K562 (cell line): ENCODE measurements around the gene C6orf47. TPM values are rescaled to one million over a fixed set of nuclear protein-coding genes. Genes with fewer than 3 reads are reported as not detected.

Source experiments
- ARID3B ChIP-seq: fragments of 250-450 bp; sonication (Bioruptor Pico); IDR thresholded peaks from 2 replicates; pipeline ENCODE4 v1.4.0; 2020; ENCODE audit warnings: borderline replicate concordance
- CBFA2T3 ChIP-seq: fragments of 450-650 bp; IDR thresholded peaks from 2 replicates; pipeline ENCODE4 v1.6.1; 2017
- E4F1 ChIP-seq: fragments of 250-450 bp; sonication (Bioruptor Pico); IDR thresholded peaks from 2 replicates; pipeline ENCODE4 v1.5.0; 2021; ENCODE audit warnings: mild to moderate bottlenecking, borderline replicate concordance
- FIP1L1 ChIP-seq: fragments of 200-400 bp; formaldehyde crosslinking; IDR thresholded peaks from 2 replicates; pipeline ENCODE4 v1.6.1; 2018; ENCODE audit warnings: mild to moderate bottlenecking, low read depth, low read length; ENCODE audit not compliant: poor library complexity, severe bottlenecking
- MAZ ChIP-seq, 2 experiments: fragments of 450-650 bp in 1 of 2; sonication (generic) in 1 of 2; formaldehyde crosslinking; IDR thresholded peaks in 1 of 2; conservative IDR thresholded peaks in 1 of 2; 2 replicates each; pipeline versions ENCODE4 v1.4.0 to v1.5.0; 2020; ENCODE audit warnings: mild to moderate bottlenecking in 1 of 2, missing genetic modification reagents in 1 of 2
- MCM7 ChIP-seq, 2 experiments: fragments of 450-650 bp; IDR thresholded peaks; 2 replicates each; pipeline ENCODE4 v1.6.1; 2016 to 2018
- NFIX ChIP-seq: fragments of 250-450 bp; sonication (Bioruptor Pico); IDR thresholded peaks from 2 replicates; pipeline ENCODE4 v1.4.0; 2020; ENCODE audit warnings: low read depth, mild to moderate bottlenecking, moderate library complexity
- NR4A1 ChIP-seq, 2 experiments: fragments of 250-450 bp in 1 of 2; fragments of 450-650 bp in 1 of 2; sonication (Bioruptor Pico) in 1 of 2; IDR thresholded peaks; 2 replicates each; pipeline versions ENCODE4 v1.4.0 to v1.6.1; 2016 to 2020; ENCODE audit warnings: mild to moderate bottlenecking in 2 of 2, missing compliant biosample characterization in 1 of 2, missing genetic modification characterization in 1 of 2, moderate library complexity in 1 of 2
- SMARCC2 ChIP-seq: fragments of 450-650 bp; IDR thresholded peaks from 2 replicates; pipeline ENCODE4 v1.6.1; 2017; ENCODE audit warnings: antibody characterized with exemption, moderate library complexity, mild to moderate bottlenecking, low read depth
- TCF15 ChIP-seq: fragments of 250-450 bp; sonication (Bioruptor Pico); IDR thresholded peaks from 2 replicates; pipeline ENCODE4 v1.8.0; 2022; ENCODE audit warnings: moderate library complexity, mild to moderate bottlenecking, inconsistent platforms
- THRB ChIP-seq: fragments of 450-650 bp; formaldehyde crosslinking; conservative IDR thresholded peaks from 2 replicates; pipeline ENCODE4 v1.4.0; 2022; ENCODE audit warnings: mild to moderate bottlenecking, missing genetic modification characterization
- ZBTB12 ChIP-seq: fragments of 250-450 bp; sonication (Bioruptor Pico); IDR thresholded peaks from 2 replicates; pipeline ENCODE4 v1.4.0; 2020
- ZFP91 ChIP-seq: sonication (generic); formaldehyde crosslinking; IDR thresholded peaks from 2 replicates; pipeline ENCODE4 v1.8.0; 2022; ENCODE audit warnings: mild to moderate bottlenecking, missing genetic modification reagents
- ZNF445 ChIP-seq: fragments of 250-450 bp; sonication (Bioruptor Pico); IDR thresholded peaks from 2 replicates; pipeline ENCODE4 v1.4.0; 2020; ENCODE audit warnings: low read depth, mild to moderate bottlenecking, moderate library complexity
- polyA plus RNA-seq, 8 experiments: library from polyadenylated mRNA; depleted of rRNA in 4 of 8; stranded (reverse) in 5 of 8; unstranded in 3 of 8; fragments of >200 nt; fragmentation: Nextera tagmentation in 2 of 8; fragmentation: Illumina TruSeq in 1 of 8; extraction: Ambion mirVana in 2 of 8; extraction: Trizol in 1 of 8; gene quantifications; 2 replicates each; pipeline versions ENCODE4 v1.2.1 to v1.2.3, GENCODE V29; 2011 to 2014; ENCODE audit warnings: inconsistent platforms in 1 of 8, missing spikeins in 1 of 8
- total RNA-seq, 7 experiments: library from RNA; depleted of rRNA in 6 of 7; stranded (reverse); fragments of >200 nt in 6 of 7; fragmentation: Illumina TruSeq in 2 of 7; extraction: Trizol in 2 of 7; gene quantifications; 2 replicates each; pipeline versions ENCODE4 v1.2.1 to v1.2.3, GENCODE V29; 2011 to 2021; ENCODE audit warnings: low replicate concordance in 1 of 7

The C6orf47 gene
- total and polyA plus RNA-seq, 9 of the 15 experiments (the other 6 are each of a cell fraction or from before 2014, with no cell fraction given) = 0.14 to 43.8 (median 27.0) TPM

- TF ChIP-seq SMARCC2 = no peak; the same call in 1 of the 2 replicates
- peak; percentile 3; the same call in 1 of the 2 replicates for TF ChIP-seq NFIX (CRISPR knock-in tag)
- TF ChIP-seq ZBTB12 (CRISPR knock-in tag) = peak; percentile 80
- no peak for TF ChIP-seq MCM7 (IDR thresholded peaks at IDR 0.05)
- peak; percentile 57; the same call in 1 of the 2 replicates for TF ChIP-seq ZNF445 (CRISPR knock-in tag)
- TF ChIP-seq ARID3B (CRISPR knock-in tag) = peak; percentile 83; the same call in 1 of the 2 replicates
- TF ChIP-seq THRB (CRISPR knock-in tag) = peak; percentile 74
- peak; percentile 99 for TF ChIP-seq MAZ (CRISPR knock-in tag; conservative IDR thresholded peaks at IDR 0.05 in 1 of 2, IDR thresholded peaks at IDR 0.05 in 1 of 2)
- TF ChIP-seq FIP1L1 = peak; percentile 87
- peak; percentile 84 for TF ChIP-seq TCF15 (CRISPR knock-in tag)
- no peak; the same call in 1 of the 2 replicates for TF ChIP-seq ZFP91 (CRISPR knock-in tag)
- no peak for TF ChIP-seq E4F1 (CRISPR knock-in tag)
- no peak for TF ChIP-seq CBFA2T3
- TF ChIP-seq NR4A1 (CRISPR knock-in tag; IDR thresholded peaks at IDR 0.05) = peak; percentile 55; the same call in 1 of the 2 replicates
- TF ChIP-seq NR4A1 (tag; IDR thresholded peaks at IDR 0.05) = no peak
These were observed 5.1 kb upstream of the C6orf47 start, which contains the start of gene CSNK2B (continued) for GRCh38 chr6:31665501-31666336.
